ENCODE data around the gene ZFC3H1. TPM values are rescaled to one million over a fixed set of nuclear protein-coding genes. Genes with fewer than 3 reads are reported as not detected.

ZFC3H1 gene
- total and polyA plus RNA-seq, 4 donors = 8.0 to 95.3 (median 49.4) TPM

GRCh38 chr12:71653137-71653536 lies 10.5 kb downstream of the ZFC3H1 start:
- 97 to 98% methylated on average over 2 of the region's 2 CpGs for WGBS, 2 donors
- no peaks in the 10 kb centered on the region for H3K9me3 ChIP-seq (ENCODE audit: control insufficient read depth, low read length)
- no peak overlapping the region for H3K4me3 ChIP-seq (ENCODE audit: low read length in 2 of 2)
- H3K27ac ChIP-seq (ENCODE audit: low read depth in 1 of 2, low read length in 2 of 2) = no peak overlapping the region
- no peaks in the 10 kb centered on the region for H3K27me3 ChIP-seq (ENCODE audit: control insufficient read depth in 1 of 2, insufficient read depth in 2 of 2, low read length in 1 of 2)
- H3K4me1 ChIP-seq (ENCODE audit: control insufficient read depth in 1 of 2, insufficient read depth in 2 of 2, low read length in 2 of 2) = no peaks in the 10 kb centered on the region
- no peak for DNase-seq
- no peak for ATAC-seq (ENCODE audit: low FRiP score)
- intact Hi-C loops (cut with DNase I) = loop anchor here in 1 of 2 donors (5.0 kb wide), 1 partner anchor 41 kb away; no protein-coding TSS in a partner anchor
- peaks cover 0 to 2% of the 10 kb centered on the region in 2 donors for H3K36me3 ChIP-seq (ENCODE audit: control insufficient read depth in 1 of 2, insufficient read depth in 2 of 2, low read length in 1 of 2)

- ATAC-seq (ENCODE audit: low FRiP score) (no peak), DNase-seq (no peak)
- no peaks in the 10 kb centered on the region for H3K9me3 ChIP-seq (ENCODE audit: control insufficient read depth, low read length)
- H3K27ac ChIP-seq (ENCODE audit: low read depth in 1 of 2, low read length in 2 of 2) = no peak overlapping the region
- no peaks in the 10 kb centered on the region for H3K27me3 ChIP-seq (ENCODE audit: control insufficient read depth in 1 of 2, insufficient read depth in 2 of 2, low read length in 1 of 2)
- 92 to 93% methylated on average over 1 of the region's 1 CpG for WGBS, 2 donors
- H3K36me3 ChIP-seq (ENCODE audit: control insufficient read depth in 1 of 2, insufficient read depth in 2 of 2, low read length in 1 of 2) = peaks cover 0 to 2% of the 10 kb centered on the region in 2 donors
- no peaks in the 10 kb centered on the region for H3K4me1 ChIP-seq (ENCODE audit: control insufficient read depth in 1 of 2, insufficient read depth in 2 of 2, low read length in 2 of 2)
- H3K4me3 ChIP-seq (ENCODE audit: low read length in 2 of 2) = no peak overlapping the region
- intact Hi-C loops (cut with DNase I) = loop anchor here in 1 of 2 donors (5.0 kb wide), 1 partner anchor 40 kb away; no protein-coding TSS in a partner anchor
Measured at GRCh38 chr12:71652656-71653055, 11.0 kb downstream of the ZFC3H1 start.

DNA sequence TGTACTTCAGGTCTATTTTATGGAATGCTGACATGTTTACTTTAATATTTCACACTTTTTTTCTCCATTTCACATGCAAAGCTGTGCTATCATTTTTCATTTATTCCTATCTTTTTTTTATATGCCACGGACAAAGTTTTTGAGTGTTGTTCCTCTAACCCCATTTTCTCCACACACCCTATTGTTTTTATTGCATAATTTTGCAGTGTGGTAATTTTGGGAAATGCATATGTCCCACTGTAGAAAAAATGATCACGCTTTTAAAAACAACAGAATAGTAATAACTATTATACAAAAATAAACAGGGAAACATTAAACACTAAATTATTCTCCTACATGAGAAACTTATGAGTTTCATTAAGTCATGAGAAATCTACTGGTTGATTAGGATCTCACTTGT lies 14.2 kb downstream of the ZFC3H1 start:
- Histone ChIP-seq H3K27me3 (ENCODE audit: control insufficient read depth in 1 of 2, insufficient read depth in 2 of 2, low read length in 1 of 2) (no peaks in the 10 kb centered on the region), H3K36me3 (ENCODE audit: control insufficient read depth in 1 of 2, insufficient read depth in 2 of 2, low read length in 1 of 2) (peaks cover 0 to 2% of the 10 kb centered on the region in 2 donors), H3K9me3 (ENCODE audit: control insufficient read depth, low read length) (no peaks in the 10 kb centered on the region), H3K4me1 (ENCODE audit: control insufficient read depth in 1 of 2, insufficient read depth in 2 of 2, low read length in 2 of 2) (no peaks in the 10 kb centered on the region), H3K27ac (ENCODE audit: low read depth in 1 of 2, low read length in 2 of 2) (no peak overlapping the region), H3K4me3 (ENCODE audit: low read length in 2 of 2) (no peak overlapping the region)
- ATAC-seq (ENCODE audit: low FRiP score) = no peak
- intact Hi-C loops (cut with DNase I) = loop anchor here in 1 of 2 donors (10.0 kb wide), 1 partner anchor 95 kb away; no protein-coding TSS in a partner anchor
- WGBS, 2 donors = 82 to 87% methylated on average over 2 of the region's 2 CpGs
- no peak for DNase-seq

DNA sequence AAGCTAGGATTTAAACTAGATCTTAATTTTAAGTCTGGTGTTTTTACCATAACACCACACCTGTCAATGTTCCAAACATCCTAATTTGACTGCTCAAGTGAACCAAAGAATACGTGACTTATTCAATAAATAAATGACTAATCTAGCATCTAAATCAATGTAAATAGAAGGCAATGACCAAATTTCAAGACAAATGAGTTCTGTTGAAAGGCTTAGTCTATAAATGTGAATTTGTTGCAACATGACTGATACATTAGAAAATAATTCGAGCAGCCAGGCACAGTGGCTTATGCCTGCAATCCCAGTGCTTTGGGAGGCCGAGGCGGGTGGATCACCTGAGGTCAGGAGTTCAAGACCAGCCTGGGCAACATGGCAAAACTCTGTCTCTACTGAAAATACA lies 15.1 kb downstream of the ZFC3H1 start:
- DNase-seq = no peak
- Histone ChIP-seq H3K27me3 (ENCODE audit: control insufficient read depth in 1 of 2, insufficient read depth in 2 of 2, low read length in 1 of 2) (no peaks in the 10 kb centered on the region), H3K36me3 (ENCODE audit: control insufficient read depth in 1 of 2, insufficient read depth in 2 of 2, low read length in 1 of 2) (no peaks in the 10 kb centered on the region), H3K4me1 (ENCODE audit: control insufficient read depth in 1 of 2, insufficient read depth in 2 of 2, low read length in 2 of 2) (no peaks in the 10 kb centered on the region), H3K27ac (ENCODE audit: low read depth in 1 of 2, low read length in 2 of 2) (no peak overlapping the region), H3K4me3 (ENCODE audit: low read length in 2 of 2) (no peak overlapping the region), H3K9me3 (ENCODE audit: control insufficient read depth, low read length) (no peaks in the 10 kb centered on the region)
- intact Hi-C loops (cut with DNase I) = loop anchor here in 1 of 2 donors (10.0 kb wide), 1 partner anchor 96 kb away; no protein-coding TSS in a partner anchor
- ATAC-seq (ENCODE audit: low FRiP score) = no peak
- 80 to 81% methylated on average over 4 of the region's 4 CpGs for WGBS, 2 donors

DNA sequence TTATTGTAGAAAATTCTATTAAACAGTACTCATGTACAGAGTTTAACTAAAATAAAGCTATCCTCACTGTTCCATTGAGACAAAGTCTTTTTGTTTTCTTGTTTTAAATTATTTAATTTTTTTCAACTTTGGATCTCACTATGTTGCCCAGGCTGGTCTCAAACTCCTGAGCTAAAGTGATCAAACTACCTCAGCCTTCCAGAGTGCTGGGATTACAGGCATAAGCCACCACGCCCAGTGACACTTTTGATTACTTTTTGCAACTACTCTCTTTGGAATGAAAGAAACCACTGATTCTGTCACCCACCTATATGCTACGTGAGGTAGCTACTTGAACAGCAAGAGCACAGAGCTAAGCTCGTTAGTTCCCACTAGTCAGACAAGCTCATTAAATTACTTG lies 17.1 kb downstream of the ZFC3H1 start:
- intact Hi-C loops (cut with DNase I) = loop anchor here in 1 of 2 donors (10.0 kb wide), 1 partner anchor 98 kb away; no protein-coding TSS in a partner anchor
- peaks cover 0 to 2% of the 10 kb centered on the region in 2 donors for H3K36me3 ChIP-seq (ENCODE audit: control insufficient read depth in 1 of 2, insufficient read depth in 2 of 2, low read length in 1 of 2)
- no peak overlapping the region for H3K4me3 ChIP-seq (ENCODE audit: low read length in 2 of 2)
- no peak overlapping the region for H3K27ac ChIP-seq (ENCODE audit: low read depth in 1 of 2, low read length in 2 of 2)
- H3K9me3 ChIP-seq (ENCODE audit: control insufficient read depth, low read length) = no peaks in the 10 kb centered on the region
- no peaks in the 10 kb centered on the region for H3K4me1 ChIP-seq (ENCODE audit: control insufficient read depth in 1 of 2, insufficient read depth in 2 of 2, low read length in 2 of 2)
- ATAC-seq (ENCODE audit: low FRiP score) (no peak), DNase-seq (no peak)
- 95 to 98% methylated on average over 3 of the region's 3 CpGs for WGBS, 2 donors
- no peaks in the 10 kb centered on the region for H3K27me3 ChIP-seq (ENCODE audit: control insufficient read depth in 1 of 2, insufficient read depth in 2 of 2, low read length in 1 of 2)

DNA sequence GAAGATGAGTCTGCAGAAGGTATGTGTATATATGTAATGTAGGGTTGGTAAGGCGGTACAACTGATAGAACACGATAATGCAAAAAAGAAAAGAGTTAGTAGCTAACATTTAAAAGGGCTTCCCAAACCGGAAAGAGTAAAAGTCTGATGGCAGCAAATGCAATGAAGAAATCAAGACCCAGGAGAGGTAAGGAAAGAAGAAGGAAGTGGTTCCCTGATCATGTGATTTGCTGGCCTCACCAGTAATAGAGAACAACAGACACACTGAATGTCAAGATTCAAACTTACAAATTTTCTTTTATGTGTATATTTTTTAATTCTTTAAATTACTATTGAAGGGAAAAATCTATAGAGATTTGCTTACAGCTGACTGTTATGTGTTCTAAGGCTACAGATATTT lies 18.4 kb downstream of the ZFC3H1 start:
- Histone ChIP-seq H3K36me3 (ENCODE audit: control insufficient read depth in 1 of 2, insufficient read depth in 2 of 2, low read length in 1 of 2) (peaks cover 0 to 2% of the 10 kb centered on the region in 2 donors), H3K27me3 (ENCODE audit: control insufficient read depth in 1 of 2, insufficient read depth in 2 of 2, low read length in 1 of 2) (no peaks in the 10 kb centered on the region), H3K27ac (ENCODE audit: low read depth in 1 of 2, low read length in 2 of 2) (no peak overlapping the region), H3K4me3 (ENCODE audit: low read length in 2 of 2) (no peak overlapping the region), H3K4me1 (ENCODE audit: control insufficient read depth in 1 of 2, insufficient read depth in 2 of 2, low read length in 2 of 2) (no peaks in the 10 kb centered on the region), H3K9me3 (ENCODE audit: control insufficient read depth, low read length) (no peaks in the 10 kb centered on the region)
- intact Hi-C loops (cut with DNase I) = loop anchor here in 1 of 2 donors (10.0 kb wide), 1 partner anchor 100 kb away; no protein-coding TSS in a partner anchor
- ATAC-seq (ENCODE audit: low FRiP score) (no peak), DNase-seq (no peak)
- WGBS, 2 donors = 84 to 89% methylated on average over 3 of the region's 3 CpGs

GRCh38 chr12:71642264-71642663 lies 21.4 kb downstream of the ZFC3H1 start:
- no peaks in the 10 kb centered on the region for H3K27me3 ChIP-seq (ENCODE audit: control insufficient read depth in 1 of 2, insufficient read depth in 2 of 2, low read length in 1 of 2)
- WGBS, 2 donors = 81 to 89% methylated on average over 2 of the region's 2 CpGs
- peaks cover 0 to 4% of the 10 kb centered on the region in 2 donors for H3K36me3 ChIP-seq (ENCODE audit: control insufficient read depth in 1 of 2, insufficient read depth in 2 of 2, low read length in 1 of 2)
- H3K9me3 ChIP-seq (ENCODE audit: control insufficient read depth, low read length) = no peaks in the 10 kb centered on the region
- H3K4me1 ChIP-seq (ENCODE audit: control insufficient read depth in 1 of 2, insufficient read depth in 2 of 2, low read length in 2 of 2) = no peaks in the 10 kb centered on the region
- H3K4me3 ChIP-seq (ENCODE audit: low read length in 2 of 2) = no peak overlapping the region
- no peak for DNase-seq
- ATAC-seq (ENCODE audit: low FRiP score) = no peak
- no peak overlapping the region for H3K27ac ChIP-seq (ENCODE audit: low read depth in 1 of 2, low read length in 2 of 2)
- intact Hi-C loops (cut with DNase I) = loop anchor here in 1 of 2 donors (10.0 kb wide), 1 partner anchor 103 kb away; no protein-coding TSS in a partner anchor

- H3K9me3 ChIP-seq (ENCODE audit: control insufficient read depth, low read length) = no peaks in the 10 kb centered on the region
- H3K36me3 ChIP-seq (ENCODE audit: control insufficient read depth in 1 of 2, insufficient read depth in 2 of 2, low read length in 1 of 2) = peaks cover 0 to 4% of the 10 kb centered on the region in 2 donors
- WGBS, 2 donors = 59 to 64% methylated on average over 2 of the region's 2 CpGs
- no peaks in the 10 kb centered on the region for H3K4me1 ChIP-seq (ENCODE audit: control insufficient read depth in 1 of 2, insufficient read depth in 2 of 2, low read length in 2 of 2)
- no peak overlapping the region for H3K4me3 ChIP-seq (ENCODE audit: low read length in 2 of 2)
- intact Hi-C loops (cut with DNase I) = loop anchor here in 1 of 2 donors (10.0 kb wide), 1 partner anchor 103 kb away; no protein-coding TSS in a partner anchor
- ATAC-seq (ENCODE audit: low FRiP score) (no peak), DNase-seq (no peak)
- H3K27me3 ChIP-seq (ENCODE audit: control insufficient read depth in 1 of 2, insufficient read depth in 2 of 2, low read length in 1 of 2) = no peaks in the 10 kb centered on the region
- H3K27ac ChIP-seq (ENCODE audit: low read depth in 1 of 2, low read length in 2 of 2) = no peak overlapping the region
Measured at GRCh38 chr12:71641390-71641789, 22.3 kb downstream of the ZFC3H1 start.

DNA sequence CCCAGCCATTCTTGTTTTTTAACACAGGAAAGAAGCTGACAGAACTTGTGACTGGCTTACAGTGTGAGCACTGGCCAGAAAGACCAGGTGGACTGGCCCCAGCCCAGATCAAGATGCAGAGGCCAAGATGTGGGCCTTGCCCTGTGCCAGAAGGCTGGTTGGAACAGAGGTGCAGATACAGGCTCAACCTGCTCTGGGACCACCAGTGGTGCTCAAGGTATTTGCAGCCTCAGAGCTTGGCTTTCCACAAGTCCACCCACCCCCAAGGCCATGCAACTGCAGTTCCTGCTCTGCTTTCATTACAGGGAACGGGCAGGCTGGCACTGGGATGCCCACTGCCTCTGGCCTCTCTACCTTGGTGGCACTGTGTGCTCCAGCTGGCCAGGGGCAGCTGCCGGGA lies 23.3 kb downstream of the ZFC3H1 start:
- ATAC-seq (ENCODE audit: low FRiP score) = no peak
- Histone ChIP-seq H3K36me3 (ENCODE audit: control insufficient read depth in 1 of 2, insufficient read depth in 2 of 2, low read length in 1 of 2) (peaks cover 0 to 4% of the 10 kb centered on the region in 2 donors), H3K27ac (ENCODE audit: low read depth in 1 of 2, low read length in 2 of 2) (no peak overlapping the region), H3K27me3 (ENCODE audit: control insufficient read depth in 1 of 2, insufficient read depth in 2 of 2, low read length in 1 of 2) (no peaks in the 10 kb centered on the region), H3K4me1 (ENCODE audit: control insufficient read depth in 1 of 2, insufficient read depth in 2 of 2, low read length in 2 of 2) (no peaks in the 10 kb centered on the region), H3K4me3 (ENCODE audit: low read length in 2 of 2) (no peak overlapping the region), H3K9me3 (ENCODE audit: control insufficient read depth, low read length) (no peaks in the 10 kb centered on the region)
- intact Hi-C loops (cut with DNase I) = loop anchor here in 1 of 2 donors (10.0 kb wide), 1 partner anchor 104 kb away; no protein-coding TSS in a partner anchor
- peak in 1 of 2 donors; percentile 55 for DNase-seq
- WGBS, 2 donors = 88 to 92% methylated on average over 2 of the region's 2 CpGs

Measured in aorta (tissue), 5 donors.